Thoracic aorta (tissue), 2 donors: ENCODE measurements around the gene RCOR2. TPM values are rescaled to one million over a fixed set of nuclear protein-coding genes. Genes with fewer than 3 reads are reported as not detected.

ENCODE experiments used
- ATAC-seq: fragments of 150-250 bp; one replicate; pipeline ENCODE4 v1.8.0; 2017; ENCODE audit warnings: low read depth; ENCODE audit not compliant: insufficient number of reproducible peaks, low FRiP score
- DNase-seq: peaks from one replicate; pipeline ENCODE4 v3.0.0-alpha.2; 2020; ENCODE audit warnings: low spot score
- H3K27ac ChIP-seq, 2 donors: fragments of 200-600 bp; sonication (generic); 1 replicate in 1 of 2; 2 replicates in 1 of 2; pipeline ENCODE4 v1.5.1; 2016; ENCODE audit warnings: mild to moderate bottlenecking in 2 of 2, moderate library complexity in 2 of 2
- H3K27me3 ChIP-seq: fragments of 200-600 bp; sonication (generic); replicated peaks from 2 replicates; pipeline ENCODE4 v1.6.0; 2016; ENCODE audit warnings: mild to moderate bottlenecking; ENCODE audit not compliant: insufficient read depth
- H3K36me3 ChIP-seq: fragments of 200-600 bp; sonication (generic); one replicate; pipeline ENCODE4 v1.5.1; 2016
- H3K4me1 ChIP-seq, 2 donors: fragments of 200-600 bp; sonication (generic); 1 replicate in 1 of 2; 2 replicates in 1 of 2; pipeline versions ENCODE4 v1.5.1 to v1.6.0; 2016; ENCODE audit warnings: low read depth in 2 of 2, mild to moderate bottlenecking in 1 of 2; ENCODE audit not compliant: control insufficient read depth in 1 of 2
- H3K4me3 ChIP-seq: fragments of 200-600 bp; sonication (generic); 2 replicates; pipeline ENCODE4 v1.5.1; 2016; ENCODE audit warnings: mild to moderate bottlenecking
- H3K9me3 ChIP-seq: fragments of 200-600 bp; sonication (generic); 2 replicates; pipeline ENCODE4 v1.5.1; 2016
- CTCF ChIP-seq: fragments of 200-600 bp; sonication (generic); IDR thresholded peaks from one replicate; pipeline ENCODE4 v1.5.1; 2019; ENCODE audit warnings: antibody characterized with exemption
- total RNA-seq, 2 donors: library from RNA; depleted of rRNA; stranded (reverse); fragments of >200 nt; gene quantifications; one replicate each; pipeline versions ENCODE4 v1.1.0 to v1.2.3, GENCODE V29; 2016

RCOR2 gene
- total RNA-seq, 2 donors from 2014 or later = 1.4 to 3.8 TPM

- H3K27me3 ChIP-seq = no peaks in the 10 kb centered on the region
- ATAC-seq (no peak), DNase-seq (no peak)
- peaks cover 23% of the 10 kb centered on the region for H3K36me3 ChIP-seq
- H3K4me1 ChIP-seq = peaks cover 18 to 44% of the 10 kb centered on the region in 2 donors
- no peak for TF ChIP-seq CTCF
- peak overlapping the region; percentile 31 to 57 for H3K27ac ChIP-seq
- H3K4me3 ChIP-seq = no peak overlapping the region
- H3K9me3 ChIP-seq = no peaks in the 10 kb centered on the region
These were observed 7.1 kb downstream of the RCOR2 start for GRCh38 chr11:63909591-63910506.

GRCh38 chr11:63908631-63909401, 8.1 kb downstream of the RCOR2 start:
- Histone ChIP-seq H3K36me3 (peaks cover 33% of the 10 kb centered on the region), H3K4me3 (no peak overlapping the region), H3K4me1 (peaks cover 18 to 44% of the 10 kb centered on the region in 2 donors), H3K27ac (peak overlapping the region; percentile 31 to 57), H3K9me3 (no peaks in the 10 kb centered on the region), H3K27me3 (no peaks in the 10 kb centered on the region)
- ATAC-seq = no peak
- DNase-seq = no peak
- no peak for TF ChIP-seq CTCF

- Histone ChIP-seq H3K36me3 (peaks cover 42% of the 10 kb centered on the region), H3K27ac (no peak overlapping the region), H3K4me3 (no peak overlapping the region), H3K4me1 (peaks cover 18 to 44% of the 10 kb centered on the region in 2 donors), H3K9me3 (no peaks in the 10 kb centered on the region), H3K27me3 (no peaks in the 10 kb centered on the region)
- TF ChIP-seq CTCF = no peak
- DNase-seq (no peak), ATAC-seq (no peak)
These were observed 9.0 kb downstream of the RCOR2 start for GRCh38 chr11:63907808-63908530.

GRCh38 chr11:63907063-63907462, 9.9 kb downstream of the RCOR2 start:
- Histone ChIP-seq H3K27ac (no peak overlapping the region), H3K27me3 (no peaks in the 10 kb centered on the region), H3K36me3 (peaks cover 51% of the 10 kb centered on the region), H3K4me3 (no peak overlapping the region), H3K4me1 (peaks cover 18 to 44% of the 10 kb centered on the region in 2 donors), H3K9me3 (no peaks in the 10 kb centered on the region)
- no peak for DNase-seq
- TF ChIP-seq CTCF = no peak
- ATAC-seq = no peak
